HG03469 (cell line): Measurements from ENCODE around the gene ING5.
"Not testable (repeated sequence)": the region's sequence is repeated elsewhere in the genome, so short reads cannot be mapped to it uniquely, and the experiment has no call there.

Source experiments
- ATAC-seq: cut with Tn5 transposase; IDR thresholded peaks from one replicate; pipeline ENCODE4 v1.9.1; 2021; ENCODE audit warnings: mild to moderate bottlenecking, moderate library complexity, moderate number of reproducible peaks; ENCODE audit not compliant: unreplicated experiment

The ING5 gene

DNA sequence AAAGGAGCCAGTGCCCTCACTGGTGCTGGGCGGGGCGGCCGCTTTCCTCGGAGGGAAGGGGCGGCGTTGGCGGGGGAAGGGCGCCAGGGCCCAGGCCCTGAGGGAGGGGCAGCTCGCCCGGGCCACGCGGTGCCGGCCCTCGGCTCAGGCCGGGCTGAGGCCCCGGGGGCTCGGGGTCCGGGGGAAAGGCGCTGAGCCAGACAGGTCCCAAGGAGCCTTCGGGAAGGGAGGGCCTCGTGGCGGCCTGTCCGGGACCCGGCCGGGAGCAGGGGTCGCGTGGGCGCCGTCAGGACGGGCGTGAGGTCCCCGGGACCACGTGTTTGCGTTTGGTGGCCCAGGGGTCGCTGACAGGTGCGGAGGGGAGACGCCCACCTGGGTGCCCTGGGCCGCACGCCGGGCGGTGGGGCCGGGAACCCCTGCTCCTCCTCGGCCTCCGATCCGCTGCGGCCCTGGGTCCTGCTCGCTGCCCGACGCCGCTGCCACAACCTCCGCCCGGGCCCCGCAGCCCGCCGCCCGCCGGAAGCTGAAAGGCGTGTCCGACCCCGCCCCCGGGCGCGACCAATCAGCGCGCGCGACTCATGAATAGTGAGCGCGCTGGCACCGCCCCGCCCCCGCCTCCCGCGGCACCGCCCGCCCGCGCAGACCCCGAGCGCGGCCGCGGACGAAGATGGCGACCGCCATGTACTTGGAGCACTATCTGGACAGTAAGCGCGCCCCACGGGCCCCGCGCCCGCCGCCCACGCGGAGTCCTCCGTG, at the start of gene ING5:
ING5 (plus strand) TSS at position 641 of the 756 bp plus-strand sequence; CDS start at position 668, 27 bp downstream.
- ATAC-seq, result peak; percentile 30

DNA sequence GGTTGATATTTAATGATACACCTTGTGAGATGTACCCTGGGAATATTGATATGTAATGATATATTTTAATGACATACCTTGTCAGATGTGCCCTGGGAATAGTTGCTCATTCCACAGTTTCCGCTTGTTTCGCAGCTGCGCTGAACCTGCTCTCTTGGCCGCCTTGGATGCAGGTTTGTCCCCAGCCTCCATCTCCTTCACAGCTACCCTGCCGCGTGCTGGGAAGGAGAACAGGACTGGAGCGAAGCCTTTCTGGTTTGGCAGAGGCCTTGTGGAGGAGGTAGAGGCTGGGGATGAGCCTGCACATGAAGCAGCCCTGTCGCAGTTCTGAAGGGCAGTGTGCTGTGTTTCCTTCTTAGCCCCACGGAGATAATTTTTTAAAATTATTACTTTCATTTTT, 49.7 kb upstream of the ING5 start:
- ATAC-seq, result no peak

DNA sequence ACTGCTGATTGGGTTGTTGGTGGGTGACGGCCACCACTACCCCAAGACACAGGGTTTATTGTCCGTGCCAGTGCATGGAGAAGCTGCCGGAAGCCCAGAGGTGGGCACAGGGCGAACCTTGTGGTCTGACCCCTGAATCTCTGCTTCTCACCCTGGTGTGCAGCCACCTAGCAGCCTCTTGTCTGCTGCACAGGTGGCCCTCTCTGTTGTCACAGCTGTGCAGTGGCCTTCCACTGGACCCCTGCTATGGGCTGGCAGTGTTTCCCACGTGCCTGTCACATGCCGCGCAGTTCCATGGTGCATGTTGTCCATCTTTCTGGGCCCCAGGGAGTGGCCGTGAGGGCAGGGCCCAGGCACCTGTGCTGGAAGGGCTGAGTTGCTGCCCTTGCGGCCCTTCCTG, 49.1 kb upstream of the ING5 start:
- ATAC-seq, result no peak

DNA sequence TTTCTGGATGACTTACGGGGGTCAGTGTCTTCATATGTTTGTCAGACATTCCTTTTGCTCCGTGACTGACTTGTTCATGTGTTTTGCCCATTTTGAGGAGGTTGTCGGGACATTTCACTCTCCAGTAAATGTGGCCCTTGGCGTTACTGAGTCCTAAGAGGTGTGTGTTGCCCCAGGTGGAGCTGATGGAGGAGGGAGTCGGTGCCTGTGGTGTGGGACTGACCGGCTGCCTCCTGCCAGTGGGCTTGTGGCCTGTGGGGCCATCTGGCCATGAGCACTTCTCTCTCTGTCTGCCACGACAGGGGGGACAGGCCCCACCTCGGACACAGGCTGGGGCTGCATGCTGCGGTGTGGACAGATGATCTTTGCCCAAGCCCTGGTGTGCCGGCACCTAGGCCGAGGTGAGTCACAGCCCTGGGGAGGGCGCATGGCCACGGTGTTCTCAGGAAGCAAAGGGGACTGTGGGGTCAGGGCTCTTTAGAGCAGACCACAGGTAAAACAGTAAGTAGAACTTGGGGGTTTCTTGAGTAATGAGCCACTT, 48.6 kb upstream of the ING5 start:
- no peak for ATAC-seq

DNA sequence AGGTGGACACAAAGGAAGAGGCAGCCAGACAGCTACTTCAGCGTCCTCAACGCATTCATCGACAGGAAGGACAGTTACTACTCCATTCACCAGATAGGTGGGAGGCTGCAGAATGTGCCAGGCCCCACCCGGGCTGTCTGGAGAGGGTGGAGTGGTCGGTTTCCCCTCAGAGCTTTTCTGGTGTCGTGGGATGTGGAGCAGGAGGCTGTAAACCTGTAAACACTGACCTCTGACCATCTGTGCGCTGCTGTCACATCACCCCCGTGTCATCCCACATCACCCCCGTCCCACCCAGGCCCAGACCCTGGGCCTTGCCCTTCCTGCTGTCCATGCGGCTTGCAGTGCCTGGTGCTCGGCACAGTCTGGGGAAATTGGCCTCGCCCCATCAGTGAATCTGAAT, 47.3 kb upstream of the ING5 start:
- ATAC-seq, result no peak

DNA sequence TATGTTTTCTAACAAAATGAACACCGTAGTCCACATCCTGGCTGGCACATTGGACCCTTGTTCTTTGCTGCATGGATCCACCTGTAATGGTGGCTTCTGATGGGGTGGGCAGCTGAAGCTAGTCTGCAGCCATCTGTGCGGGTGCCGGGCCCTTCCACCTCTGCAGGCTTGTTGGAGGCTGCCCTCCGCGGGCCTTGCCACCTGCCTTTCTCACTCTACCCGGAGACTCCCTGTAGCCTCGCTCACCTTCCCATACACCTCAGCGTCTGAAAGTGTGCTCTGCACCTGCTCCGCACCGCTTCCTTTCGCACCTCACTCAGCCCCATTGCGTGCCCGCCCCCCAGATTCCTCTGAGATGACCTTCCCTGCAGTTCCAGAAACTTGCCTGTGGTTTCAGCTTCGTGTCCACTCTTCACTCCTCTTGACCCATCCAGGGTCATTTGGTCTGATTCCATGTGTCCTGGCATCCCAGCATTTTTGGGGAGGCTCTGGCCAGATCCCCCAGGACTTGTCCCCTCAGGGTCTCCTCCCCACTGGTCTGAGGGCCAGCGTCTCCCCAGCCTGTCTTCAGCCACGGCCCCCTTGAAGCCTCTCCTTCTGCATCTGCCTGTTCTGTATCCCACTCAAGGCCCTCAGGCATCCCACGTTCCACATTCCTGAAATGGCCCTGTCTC, 46.2 kb upstream of the ING5 start:
- no peak for ATAC-seq

DNA sequence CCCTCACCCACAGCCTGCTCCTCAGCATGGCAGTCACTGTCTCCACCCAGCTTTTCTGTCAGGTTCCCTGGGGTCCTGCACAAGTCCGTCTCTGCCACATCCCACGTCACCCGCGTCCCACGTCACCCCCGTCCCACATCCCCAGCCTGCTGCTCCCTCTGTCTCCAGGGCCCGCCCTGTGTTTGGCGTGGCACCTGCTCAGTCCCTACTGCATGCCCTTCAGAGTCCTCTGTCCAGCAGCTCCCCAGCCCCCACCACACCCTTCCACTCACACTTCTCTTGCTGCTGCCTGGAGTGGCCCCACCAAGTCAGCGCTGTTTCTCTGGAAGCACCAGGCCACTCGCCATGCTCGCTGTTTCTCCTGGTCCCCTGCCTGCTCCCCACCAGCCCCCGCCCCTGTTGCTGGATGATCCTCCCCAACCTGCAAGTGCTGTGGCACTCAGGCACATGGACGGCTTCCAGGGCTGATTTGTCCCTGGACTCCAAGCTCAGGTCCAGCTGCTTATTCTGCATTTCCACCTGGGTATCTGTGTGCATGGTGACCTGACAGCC, 45.6 kb upstream of the ING5 start:
- no peak for ATAC-seq

DNA sequence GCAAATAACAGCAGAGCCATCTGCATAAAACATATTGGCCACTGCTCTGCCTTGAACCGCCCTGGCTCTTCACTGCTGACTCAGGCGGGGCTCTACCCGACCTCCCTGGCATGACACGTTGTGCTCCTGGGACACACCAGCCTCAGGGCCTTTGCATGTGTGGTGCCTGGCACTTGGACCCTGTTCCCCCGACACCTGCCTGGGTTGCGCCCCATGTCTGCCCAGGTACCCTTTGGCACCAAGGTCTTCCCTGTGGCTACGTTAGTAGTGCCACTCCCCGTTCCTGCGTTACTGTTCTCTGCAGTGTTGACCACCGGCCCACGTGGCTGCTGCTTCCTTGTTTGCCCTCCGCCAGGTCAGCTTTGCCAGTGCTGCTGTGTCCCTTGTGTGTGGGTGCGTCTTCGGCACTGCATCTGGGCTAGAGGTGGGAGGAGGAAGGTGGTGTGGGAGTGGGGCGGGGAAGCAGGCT, 44.0 kb upstream of the ING5 start:
- ATAC-seq, result no peak

DNA sequence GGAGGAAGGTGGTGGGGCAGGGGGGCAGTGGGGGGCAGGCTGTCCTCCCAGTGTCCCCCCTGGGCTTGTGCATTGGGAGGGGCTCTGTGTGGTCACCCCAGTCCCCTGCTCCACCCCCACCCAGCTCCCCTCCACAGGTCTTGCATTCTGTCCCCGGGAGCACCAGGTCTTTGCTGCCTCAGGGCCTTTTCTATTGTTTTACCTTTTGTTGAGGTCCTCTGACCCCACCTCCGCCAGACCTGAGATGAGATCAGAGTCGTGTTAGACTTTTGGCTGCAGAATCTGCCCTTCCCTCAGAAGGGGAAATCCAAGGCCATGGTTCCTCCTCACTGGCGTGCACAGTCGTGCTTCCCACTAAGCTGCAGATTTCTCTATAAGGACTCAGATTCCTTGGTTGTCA, 43.5 kb upstream of the ING5 start:
- no peak for ATAC-seq

DNA sequence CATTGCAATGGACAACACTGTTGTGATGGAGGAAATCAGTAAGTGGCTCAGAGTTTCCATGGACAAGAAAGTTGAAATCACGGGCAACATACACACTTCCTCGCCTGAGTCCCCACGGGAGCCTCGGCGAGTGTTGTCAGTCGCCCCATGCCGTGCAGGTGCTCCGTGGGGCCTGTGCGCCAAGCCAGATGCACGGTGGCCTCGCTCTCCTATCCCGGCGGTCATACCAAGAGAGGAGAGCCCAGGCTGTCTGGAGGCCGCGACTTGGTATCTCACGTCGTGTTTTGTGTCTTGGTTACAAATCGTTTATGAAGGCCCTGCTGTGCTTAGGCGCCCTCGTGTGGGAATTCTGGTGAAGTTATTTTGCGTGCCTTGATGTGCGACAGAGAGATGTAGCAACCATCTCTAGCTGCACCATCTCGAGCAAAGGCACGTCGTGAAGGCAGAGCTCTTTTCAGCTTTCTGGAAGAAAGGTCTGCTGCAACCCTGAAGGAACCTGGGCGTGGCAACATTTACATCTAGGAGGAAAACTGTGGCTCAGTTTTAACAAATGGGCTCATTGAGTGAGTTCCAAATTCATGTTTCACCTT, 42.6 kb upstream of the ING5 start:
- ATAC-seq, result no peak

DNA sequence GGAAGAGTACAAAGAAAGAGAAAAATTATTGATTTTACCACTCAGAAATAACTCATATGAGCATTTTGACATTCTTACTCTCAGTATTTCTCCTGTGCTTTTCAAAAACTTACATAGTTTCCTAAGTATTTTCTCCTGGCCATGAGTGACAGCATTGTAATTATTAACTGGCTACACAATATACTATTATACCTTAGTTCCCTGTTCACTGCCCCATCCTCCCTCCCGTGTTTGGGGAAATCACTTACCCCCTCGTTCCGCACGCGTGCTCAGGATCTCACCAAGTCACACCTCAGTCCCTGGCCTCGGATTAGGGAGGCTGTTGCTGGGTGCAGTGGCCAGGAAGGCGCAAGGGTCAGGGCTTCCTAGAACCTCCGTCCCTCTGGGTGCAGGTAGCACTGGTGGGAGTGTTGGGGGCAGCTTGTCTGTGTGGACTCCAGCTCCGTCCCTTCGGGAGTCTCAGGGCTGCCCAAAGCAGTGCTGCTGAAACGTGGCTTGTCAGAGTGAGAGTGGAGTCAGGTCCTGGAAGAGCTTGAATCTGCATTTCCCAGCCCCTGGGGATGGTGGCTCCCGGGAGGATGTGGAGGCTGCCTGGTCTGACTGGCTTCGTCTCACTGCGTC, 41.1 kb upstream of the ING5 start:
- no peak for ATAC-seq

DNA sequence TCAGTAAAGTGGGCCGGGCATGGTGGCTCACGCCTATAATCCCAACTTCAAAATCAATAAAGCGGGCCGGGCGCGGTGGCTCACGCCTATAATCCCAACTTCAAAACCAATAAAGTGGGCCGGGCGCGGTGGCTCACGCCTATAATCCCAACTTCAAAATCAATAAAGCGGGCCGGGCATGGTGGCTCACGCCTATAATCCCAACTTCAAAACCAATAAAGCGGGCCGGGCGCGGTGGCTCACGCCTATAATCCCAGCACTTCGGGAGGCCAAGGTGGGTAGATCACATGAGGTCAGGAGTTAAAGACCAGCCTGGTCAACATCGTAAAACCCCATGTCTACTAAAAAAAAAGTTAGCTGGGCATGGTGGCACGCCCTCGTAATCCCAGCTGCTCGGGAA, 39.1 kb upstream of the ING5 start:
- not testable (repeated sequence) for ATAC-seq

DNA sequence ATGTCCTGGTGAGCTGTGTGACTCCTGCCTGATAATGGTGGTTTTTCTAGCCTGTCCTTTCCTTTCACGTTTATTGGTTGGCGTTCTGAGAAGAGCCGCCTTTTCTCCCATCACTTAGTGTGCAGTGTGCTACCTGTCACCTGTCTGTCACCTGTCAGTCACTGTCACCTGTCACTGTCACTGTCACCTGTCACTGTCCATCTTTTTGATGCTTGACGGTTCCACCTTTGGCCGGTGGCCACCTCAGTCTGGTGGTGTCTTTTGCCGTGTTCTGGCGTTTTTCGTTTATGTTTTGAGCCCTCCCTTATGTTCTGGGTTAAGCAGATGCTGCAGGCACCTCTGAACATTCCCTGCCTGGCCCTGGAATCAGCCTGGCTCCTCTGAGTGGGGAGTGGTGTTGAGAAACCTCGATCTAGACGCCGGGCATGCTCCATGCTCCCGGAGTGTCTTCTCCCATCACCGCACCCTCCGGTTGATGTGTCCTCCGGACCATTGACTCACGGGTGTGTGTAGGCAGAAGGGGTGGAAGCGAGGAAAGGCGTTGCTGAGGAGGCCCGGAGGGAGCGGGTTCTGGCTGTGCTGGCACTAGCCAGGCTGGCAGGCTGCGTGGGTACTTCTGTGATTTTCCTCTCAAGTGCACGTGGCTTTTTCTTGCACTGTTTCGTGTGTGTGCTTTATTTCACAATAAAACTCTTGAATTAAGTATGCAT, 36.0 kb upstream of the ING5 start:
- ATAC-seq, result no peak

DNA sequence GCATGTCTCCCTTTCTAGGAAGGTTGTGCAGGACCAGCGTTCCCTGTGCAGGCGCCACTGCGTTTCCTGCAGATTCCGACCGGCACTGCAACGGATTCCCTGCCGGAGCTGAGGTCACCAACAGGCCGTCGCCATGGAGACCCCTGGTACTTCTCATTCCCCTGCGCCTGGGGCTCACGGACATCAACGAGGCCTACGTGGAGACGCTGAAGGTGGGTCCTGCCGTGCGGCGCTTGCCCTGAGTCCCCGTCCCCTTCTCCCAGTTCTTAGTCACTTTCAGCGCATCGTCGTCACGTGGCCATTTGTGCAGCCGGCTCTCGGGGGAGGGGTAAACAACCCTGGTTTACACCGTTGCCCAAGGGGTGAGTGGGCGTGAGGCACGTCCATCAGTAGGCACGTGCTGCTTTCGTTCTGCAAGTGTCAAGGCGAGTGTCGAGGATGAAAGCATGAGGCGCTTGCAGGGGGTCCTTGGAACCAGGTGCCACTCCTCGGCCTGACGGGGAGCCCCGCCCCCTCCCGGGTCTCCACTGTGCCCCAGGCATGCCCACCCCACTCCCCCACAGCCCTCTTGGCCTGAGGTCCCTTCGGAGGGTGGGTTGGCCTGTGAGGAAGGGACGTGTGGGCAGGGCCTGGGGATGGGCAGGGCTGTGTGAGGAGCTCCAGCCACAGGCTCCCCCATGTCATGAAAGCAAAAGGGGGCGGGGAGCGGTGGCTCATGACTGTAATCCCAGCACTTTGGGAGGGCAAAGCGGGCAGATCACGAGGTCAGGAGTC, 35.0 kb upstream of the ING5 start:
- ATAC-seq, result no peak

DNA sequence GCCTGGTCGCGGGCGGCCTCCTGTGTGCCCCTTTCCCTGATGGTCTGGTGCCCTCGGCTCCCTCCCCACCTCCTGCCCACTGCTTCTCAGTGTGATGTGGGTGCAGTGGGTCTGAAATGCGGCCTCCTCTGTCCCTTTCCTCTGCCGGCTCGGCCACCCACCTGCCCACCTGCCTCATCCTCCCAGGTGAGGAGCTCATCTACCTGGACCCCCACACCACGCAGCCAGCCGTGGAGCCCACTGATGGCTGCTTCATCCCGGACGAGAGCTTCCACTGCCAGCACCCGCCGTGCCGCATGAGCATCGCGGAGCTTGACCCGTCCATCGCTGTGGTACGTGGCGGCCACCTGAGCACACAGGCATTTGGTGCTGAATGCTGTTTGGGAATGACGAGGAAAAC, 33.5 kb upstream of the ING5 start:
- ATAC-seq, result no peak

DNA sequence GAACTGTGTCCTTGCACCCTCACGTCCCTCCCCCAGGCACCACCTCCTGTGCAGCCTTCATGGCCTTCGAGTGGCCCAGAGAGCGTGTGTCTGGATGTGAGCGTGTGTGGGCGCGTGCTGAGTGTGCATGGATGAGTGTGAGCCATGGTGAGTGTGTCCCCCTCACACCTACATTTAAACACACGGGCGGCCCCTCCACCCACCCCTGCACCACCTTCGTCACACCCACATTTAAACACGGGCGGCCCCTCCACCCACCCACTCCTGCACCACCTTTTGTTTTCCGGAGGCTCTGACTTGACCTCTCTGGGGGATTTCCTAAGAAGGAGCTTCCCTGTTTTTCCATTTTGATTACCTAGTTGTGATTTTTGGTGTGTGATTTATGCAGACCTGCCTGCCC, 33.0 kb upstream of the ING5 start:
- ATAC-seq, result no peak

DNA sequence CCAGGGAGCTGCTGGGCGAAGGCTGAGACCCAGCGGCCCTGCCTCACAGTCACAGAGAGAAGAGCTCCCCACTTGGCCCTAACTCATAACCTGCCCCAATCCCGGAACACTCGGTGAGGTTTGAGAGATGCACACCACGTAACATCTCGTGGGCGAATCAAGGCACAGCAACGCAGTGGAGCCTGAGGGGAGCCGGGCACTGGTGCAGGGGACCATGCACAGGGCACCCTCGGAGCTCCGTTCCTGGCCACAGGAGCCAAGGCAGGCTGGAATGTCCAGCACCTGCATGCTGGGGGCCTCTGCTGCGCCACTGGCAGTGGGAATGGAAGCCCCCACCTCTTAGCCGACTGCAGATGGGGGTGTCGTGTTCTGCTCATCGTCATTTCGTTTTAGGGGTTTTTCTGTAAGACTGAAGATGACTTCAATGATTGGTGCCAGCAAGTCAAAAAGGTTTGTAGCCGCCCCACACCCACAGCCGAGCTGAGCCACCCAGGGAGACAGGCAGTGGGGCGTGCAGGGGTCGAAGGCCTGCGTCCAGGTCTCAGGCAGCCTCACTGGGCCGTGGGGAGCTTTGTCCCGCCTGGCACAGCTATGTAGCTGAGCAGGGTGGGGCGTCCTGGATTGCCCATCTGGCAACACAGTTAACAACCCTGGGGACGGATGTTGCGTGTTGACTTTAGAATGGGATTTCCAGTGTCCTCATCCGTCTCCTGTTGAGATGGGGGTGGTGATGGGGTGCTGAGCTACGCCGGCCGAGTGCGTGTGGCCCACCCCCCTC, 31.3 kb upstream of the ING5 start:
- no peak for ATAC-seq

DNA sequence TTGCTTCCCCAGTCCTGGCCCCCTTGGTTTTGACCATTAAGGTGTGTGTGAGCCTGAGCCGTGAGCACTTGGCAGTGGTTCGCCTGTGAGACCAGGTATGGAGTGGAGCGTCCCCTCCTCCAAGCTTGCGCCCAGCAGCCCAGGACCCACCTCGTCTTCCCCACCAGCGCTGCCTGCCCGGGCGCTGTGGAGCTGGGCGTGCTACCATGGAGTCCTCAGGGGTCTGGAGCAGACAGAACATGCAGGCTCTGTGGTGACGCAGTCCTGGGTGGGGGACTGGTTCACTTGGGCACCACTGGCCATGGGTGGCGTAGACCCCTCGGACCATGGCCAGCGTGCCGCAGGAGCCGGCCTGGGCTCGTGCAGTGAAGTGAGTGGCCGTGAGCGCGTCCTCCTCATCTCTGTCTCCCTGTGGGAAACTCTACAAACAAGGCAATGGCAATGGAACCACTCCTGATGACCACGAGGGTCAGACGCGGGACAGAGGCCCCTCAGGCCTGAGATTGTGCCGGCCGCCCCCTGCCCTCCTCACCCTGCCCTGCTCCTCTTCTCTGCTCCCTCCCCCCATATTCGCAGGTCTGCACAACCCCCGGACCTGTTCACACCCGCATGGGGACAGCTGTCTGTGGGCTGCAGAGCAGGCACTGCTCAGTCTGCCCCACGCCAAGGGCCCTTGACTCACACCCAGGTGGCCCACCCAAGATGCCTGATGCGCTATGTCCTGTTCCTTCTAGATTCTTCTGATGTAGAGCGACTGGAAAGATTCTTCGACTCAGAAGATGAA, 30.2 kb upstream of the ING5 start:
- ATAC-seq, result no peak
